Breast epithelium (tissue), 3 donors: ENCODE results near the gene IL20RB.

Experiments
- CTCF ChIP-seq, 3 donors: fragments of 450-650 bp; IDR thresholded peaks; one replicate each; pipeline ENCODE4 v1.5.1; 2016 to 2017; ENCODE audit warnings: antibody characterized with exemption in 3 of 3, mild to moderate bottlenecking in 3 of 3, moderate library complexity in 3 of 3
- POLR2AphosphoS5 ChIP-seq, 3 donors: sonication (generic); formaldehyde crosslinking; IDR thresholded peaks; one replicate each; pipeline ENCODE4 v1.6.1; 2017; ENCODE audit warnings: antibody characterized with exemption in 3 of 3

DNA sequence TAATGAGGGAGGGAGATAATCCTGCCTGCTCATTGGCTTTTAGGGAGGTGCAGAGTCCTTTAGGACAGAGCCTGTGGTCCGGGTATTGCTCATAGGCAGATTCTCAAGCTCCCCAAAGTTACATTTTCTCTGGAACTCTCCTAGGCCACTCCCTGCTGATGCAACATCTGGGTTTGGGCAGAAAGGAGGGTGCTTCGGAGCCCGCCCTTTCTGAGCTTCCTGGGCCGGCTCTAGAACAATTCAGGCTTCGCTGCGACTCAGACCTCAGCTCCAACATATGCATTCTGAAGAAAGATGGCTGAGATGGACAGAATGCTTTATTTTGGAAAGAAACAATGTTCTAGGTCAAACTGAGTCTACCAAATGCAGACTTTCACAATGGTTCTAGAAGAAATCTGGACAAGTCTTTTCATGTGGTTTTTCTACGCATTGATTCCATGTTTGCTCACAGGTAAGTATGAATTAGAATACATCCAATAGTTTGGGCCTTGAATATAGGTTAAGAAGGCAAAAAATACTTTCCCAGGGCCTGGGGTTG, at the start of gene IL20RB:
- no peak for TF ChIP-seq CTCF (IDR thresholded peaks at IDR 0.05)
- TF ChIP-seq POLR2AphosphoS5 (IDR thresholded peaks at IDR 0.05), result no peak
